Liver (tissue), 9 donors: ENCODE measurements around the gene SPDEF. TPM values are rescaled to one million over a fixed set of nuclear protein-coding genes. Genes with fewer than 3 reads are reported as not detected.

Experiments used
- DNase-seq: peaks from one replicate; pipeline ENCODE4 v3.0.0-alpha.2; 2017; ENCODE audit warnings: low spot score
- H3K27ac ChIP-seq, 2 donors: one replicate each; pipeline ENCODE4 v1.7.0; 2013; ENCODE audit warnings: inconsistent platforms in 2 of 2, low read length in 2 of 2, control low read depth in 1 of 2, low read depth in 1 of 2, mild to moderate bottlenecking in 1 of 2
- H3K27me3 ChIP-seq, 4 donors: one replicate each; pipeline versions ENCODE4 v1.6.1 to v1.7.0; 2013; ENCODE audit warnings: low read length in 3 of 4, inconsistent platforms in 1 of 4, mild to moderate bottlenecking in 1 of 4, moderate library complexity in 1 of 4; ENCODE audit not compliant: control insufficient read depth in 4 of 4, insufficient read depth in 4 of 4
- H3K36me3 ChIP-seq, 4 donors: one replicate each; pipeline versions ENCODE4 v1.6.1 to v1.7.0; 2013; ENCODE audit warnings: low read length in 3 of 4, mild to moderate bottlenecking in 3 of 4, low read depth in 1 of 4, moderate library complexity in 1 of 4; ENCODE audit not compliant: control insufficient read depth in 4 of 4, insufficient read depth in 3 of 4
- H3K4me1 ChIP-seq, 4 donors: one replicate each; pipeline versions ENCODE4 v1.6.1 to v1.7.0; 2013; ENCODE audit warnings: low read length in 3 of 4, mild to moderate bottlenecking in 3 of 4, moderate library complexity in 1 of 4; ENCODE audit not compliant: control insufficient read depth in 4 of 4, insufficient read depth in 4 of 4
- H3K4me3 ChIP-seq, 3 donors: one replicate each; pipeline versions ENCODE4 v1.6.1 to v1.7.0; 2013; ENCODE audit warnings: low read length in 3 of 3, control low read depth in 1 of 3, low read depth in 1 of 3, mild to moderate bottlenecking in 1 of 3
- H3K9ac ChIP-seq, 2 donors: one replicate each; pipeline ENCODE4 v1.7.0; 2013; ENCODE audit warnings: low read length in 2 of 2, mild to moderate bottlenecking in 2 of 2, moderate library complexity in 2 of 2, control low read depth in 1 of 2, low read depth in 1 of 2
- H3K9me3 ChIP-seq, 4 donors: one replicate each; pipeline versions ENCODE4 v1.6.1 to v1.7.0; 2013; ENCODE audit warnings: low read length in 3 of 4; ENCODE audit not compliant: control insufficient read depth in 4 of 4
- CTCF ChIP-seq: fragments of 150-350 bp; IDR thresholded peaks from 2 replicates; pipeline ENCODE4 v1.5.1; 2017; ENCODE audit warnings: improper control_type of control experiment, low read depth, low read length; ENCODE audit not compliant: missing input control
- EGR1 ChIP-seq, 2 donors: IDR thresholded peaks; 2 replicates each; pipeline ENCODE4 v1.6.1; 2016 to 2018; ENCODE audit warnings: antibody characterized with exemption in 2 of 2, low read depth in 2 of 2
- FOXA2 ChIP-seq: IDR thresholded peaks from 2 replicates; pipeline ENCODE4 v1.6.1; 2016; ENCODE audit warnings: antibody characterized with exemption
- GABPA ChIP-seq, 2 donors: IDR thresholded peaks in 1 of 2; conservative IDR thresholded peaks in 1 of 2; 2 replicates each; pipeline ENCODE4 v1.6.1; 2016; ENCODE audit warnings: antibody characterized with exemption in 2 of 2, mild to moderate bottlenecking in 1 of 2, moderate library complexity in 1 of 2
- HNF4A ChIP-seq, 2 donors: conservative IDR thresholded peaks; 2 replicates each; pipeline ENCODE4 v1.6.1; 2016; ENCODE audit warnings: antibody characterized with exemption in 2 of 2, mild to moderate bottlenecking in 2 of 2
- HNF4G ChIP-seq: IDR thresholded peaks from 2 replicates; pipeline ENCODE4 v1.6.1; 2016; ENCODE audit warnings: antibody characterized with exemption
- NR2F2 ChIP-seq: IDR thresholded peaks from 2 replicates; pipeline ENCODE4 v1.6.1; 2016; ENCODE audit warnings: antibody characterized with exemption
- RAD21 ChIP-seq, 2 donors: IDR thresholded peaks; 2 replicates each; pipeline ENCODE4 v1.6.1; 2016; ENCODE audit warnings: antibody characterized with exemption in 2 of 2, mild to moderate bottlenecking in 2 of 2
- RXRA ChIP-seq, 2 donors: IDR thresholded peaks; 2 replicates each; pipeline ENCODE4 v1.6.1; 2017 to 2018; ENCODE audit warnings: antibody characterized with exemption in 2 of 2, mild to moderate bottlenecking in 1 of 2
- SP1 ChIP-seq: IDR thresholded peaks from 2 replicates; pipeline ENCODE4 v1.6.1; 2018; ENCODE audit warnings: antibody characterized with exemption, mild to moderate bottlenecking
- TAF1 ChIP-seq: conservative IDR thresholded peaks from 2 replicates; pipeline ENCODE4 v1.6.1; 2016; ENCODE audit warnings: antibody characterized with exemption, mild to moderate bottlenecking
- YY1 ChIP-seq: IDR thresholded peaks from 2 replicates; pipeline ENCODE4 v1.6.1; 2016; ENCODE audit warnings: antibody characterized with exemption, mild to moderate bottlenecking
- WGBS: extraction: QIAGEN DNeasy Blood & Tissue Kit; methylation state at CpG from one replicate; pipeline ENCODE4 v1.1.7; 2013; 5-methylcytosine and 5-hydroxymethylcytosine counted together
- polyA plus RNA-seq, 2 donors: library from polyadenylated mRNA; stranded (reverse) in 1 of 2; unstranded in 1 of 2; fragments of 200-250 nt in 1 of 2; fragments of >200 nt in 1 of 2; fragmentation: Nextera tagmentation in 1 of 2; extraction: Ambion mirVana in 1 of 2; gene quantifications; one replicate each; pipeline versions ENCODE4 v1.2.1 to v1.2.3, GENCODE V29; 2013 to 2015
- total RNA-seq, 2 donors: library from RNA; depleted of rRNA; stranded (reverse); fragments of >200 nt; gene quantifications; one replicate each; pipeline ENCODE4 v1.2.3, GENCODE V29; 2014
- TF ChIP-seq, protein P1 (sequence below): IDR thresholded peaks from 2 replicates; pipeline ENCODE4 v1.6.1; 2016; ENCODE audit warnings: antibody characterized with exemption
- TF ChIP-seq, protein P2 (sequence below): IDR thresholded peaks from 2 replicates; pipeline ENCODE4 v1.6.1; 2016; ENCODE audit warnings: antibody characterized with exemption, mild to moderate bottlenecking
- TF ChIP-seq, protein P3 (sequence below): IDR thresholded peaks from 2 replicates; pipeline ENCODE4 v1.6.1; 2016; ENCODE audit warnings: antibody characterized with exemption
- donor health status: healthy.
- donor health status: healthy.
- donor health status: healthy.
- donor health status: healthy.
- donor health status: healthy.

Gene SPDEF
- total and polyA plus RNA-seq, 4 donors, result 0.05 to 0.09 TPM; not detected in 2

GRCh38 chr6:34496103-34496685 lies 59.9 kb downstream of the SPDEF start:
- WGBS, result 74% methylated on average over 9 of the region's 9 CpGs
- peaks cover 0 to 2% (median 0%) of the 10 kb centered on the region in 4 donors for H3K9me3 ChIP-seq
- TF ChIP-seq FOXA2 (no peak), GABPA (IDR thresholded peaks at IDR 0.05 in 1 of 2, conservative IDR thresholded peaks at IDR 0.05 in 1 of 2) (no peak), TAF1 (no peak), HNF4G (no peak), EGR1 (IDR thresholded peaks at IDR 0.05; ENCODE audit: low read depth in 2 of 2) (no peak), CTCF (no peak), HNF4A (conservative IDR thresholded peaks at IDR 0.05) (no peak), RXRA (IDR thresholded peaks at IDR 0.05) (no peak), YY1 (no peak), RAD21 (IDR thresholded peaks at IDR 0.05) (no peak), SP1 (no peak)
- TF ChIP-seq, protein P1, sequence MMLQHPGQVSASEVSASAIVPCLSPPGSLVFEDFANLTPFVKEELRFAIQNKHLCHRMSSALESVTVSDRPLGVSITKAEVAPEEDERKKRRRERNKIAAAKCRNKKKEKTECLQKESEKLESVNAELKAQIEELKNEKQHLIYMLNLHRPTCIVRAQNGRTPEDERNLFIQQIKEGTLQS, result no peak
- TF ChIP-seq, protein P2, sequence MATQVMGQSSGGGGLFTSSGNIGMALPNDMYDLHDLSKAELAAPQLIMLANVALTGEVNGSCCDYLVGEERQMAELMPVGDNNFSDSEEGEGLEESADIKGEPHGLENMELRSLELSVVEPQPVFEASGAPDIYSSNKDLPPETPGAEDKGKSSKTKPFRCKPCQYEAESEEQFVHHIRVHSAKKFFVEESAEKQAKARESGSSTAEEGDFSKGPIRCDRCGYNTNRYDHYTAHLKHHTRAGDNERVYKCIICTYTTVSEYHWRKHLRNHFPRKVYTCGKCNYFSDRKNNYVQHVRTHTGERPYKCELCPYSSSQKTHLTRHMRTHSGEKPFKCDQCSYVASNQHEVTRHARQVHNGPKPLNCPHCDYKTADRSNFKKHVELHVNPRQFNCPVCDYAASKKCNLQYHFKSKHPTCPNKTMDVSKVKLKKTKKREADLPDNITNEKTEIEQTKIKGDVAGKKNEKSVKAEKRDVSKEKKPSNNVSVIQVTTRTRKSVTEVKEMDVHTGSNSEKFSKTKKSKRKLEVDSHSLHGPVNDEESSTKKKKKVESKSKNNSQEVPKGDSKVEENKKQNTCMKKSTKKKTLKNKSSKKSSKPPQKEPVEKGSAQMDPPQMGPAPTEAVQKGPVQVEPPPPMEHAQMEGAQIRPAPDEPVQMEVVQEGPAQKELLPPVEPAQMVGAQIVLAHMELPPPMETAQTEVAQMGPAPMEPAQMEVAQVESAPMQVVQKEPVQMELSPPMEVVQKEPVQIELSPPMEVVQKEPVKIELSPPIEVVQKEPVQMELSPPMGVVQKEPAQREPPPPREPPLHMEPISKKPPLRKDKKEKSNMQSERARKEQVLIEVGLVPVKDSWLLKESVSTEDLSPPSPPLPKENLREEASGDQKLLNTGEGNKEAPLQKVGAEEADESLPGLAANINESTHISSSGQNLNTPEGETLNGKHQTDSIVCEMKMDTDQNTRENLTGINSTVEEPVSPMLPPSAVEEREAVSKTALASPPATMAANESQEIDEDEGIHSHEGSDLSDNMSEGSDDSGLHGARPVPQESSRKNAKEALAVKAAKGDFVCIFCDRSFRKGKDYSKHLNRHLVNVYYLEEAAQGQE, result no peak
- TF ChIP-seq, protein P3, sequence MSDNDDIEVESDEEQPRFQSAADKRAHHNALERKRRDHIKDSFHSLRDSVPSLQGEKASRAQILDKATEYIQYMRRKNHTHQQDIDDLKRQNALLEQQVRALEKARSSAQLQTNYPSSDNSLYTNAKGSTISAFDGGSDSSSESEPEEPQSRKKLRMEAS, result no peak
- no peak overlapping the region for H3K4me3 ChIP-seq
- no peaks in the 10 kb centered on the region for H3K36me3 ChIP-seq
- H3K27me3 ChIP-seq, result no peaks in the 10 kb centered on the region
- no peaks in the 10 kb centered on the region for H3K4me1 ChIP-seq
- DNase-seq, result no peak
- no peak overlapping the region for H3K9ac ChIP-seq
- no peak overlapping the region for H3K27ac ChIP-seq

GRCh38 chr6:34494973-34495372 lies 61.2 kb downstream of the SPDEF start:
- no peaks in the 10 kb centered on the region for H3K27me3 ChIP-seq
- no peak overlapping the region for H3K9ac ChIP-seq
- TF ChIP-seq NR2F2, result no peak
- no peak for DNase-seq
- H3K36me3 ChIP-seq, result no peaks in the 10 kb centered on the region
- no peak overlapping the region for H3K27ac ChIP-seq
- no peak overlapping the region for H3K4me3 ChIP-seq
- H3K4me1 ChIP-seq, result no peaks in the 10 kb centered on the region
- H3K9me3 ChIP-seq, result no peaks in the 10 kb centered on the region
- 95% methylated on average over 3 of the region's 3 CpGs for WGBS
